OCI-LY3 (cell line): Measurements from ENCODE around the gene KRTAP9-8.

ENCODE experiments used
- EZH2phosphoT487 ChIP-seq: fragments of 200-600 bp; shearing (Covaris generic); IDR thresholded peaks from 2 replicates; pipeline ENCODE4 v1.6.1; 2018; ENCODE audit warnings: antibody characterized with exemption, mixed run types, low read depth
- TF ChIP-seq, protein P1 (sequence below): fragments of 200-600, 300-600 bp; sonication (generic); IDR thresholded peaks from 2 replicates; pipeline ENCODE4 v1.5.1; 2014; ENCODE audit warnings: antibody characterized with exemption, low read length, low read depth

DNA sequence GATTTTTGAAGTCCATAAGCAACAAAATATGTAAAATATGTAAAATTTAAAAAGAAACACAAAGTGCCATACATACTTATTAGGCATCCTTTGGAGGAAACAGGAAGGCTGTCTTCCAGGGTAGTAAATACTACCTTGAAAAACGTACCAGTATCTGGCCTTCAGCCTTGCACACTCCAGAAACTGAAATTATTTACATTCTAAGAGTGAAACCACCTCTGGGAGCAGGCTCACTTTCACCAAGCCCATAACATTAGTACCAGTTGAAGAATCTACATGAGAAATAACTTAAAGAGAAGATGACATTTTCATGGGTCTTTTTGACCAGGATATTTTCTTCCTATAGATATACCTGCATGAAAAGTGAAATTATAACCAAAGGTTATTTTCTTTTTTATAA is 41.7 kb upstream of the KRTAP9-8 start:
- TF ChIP-seq, protein P1, sequence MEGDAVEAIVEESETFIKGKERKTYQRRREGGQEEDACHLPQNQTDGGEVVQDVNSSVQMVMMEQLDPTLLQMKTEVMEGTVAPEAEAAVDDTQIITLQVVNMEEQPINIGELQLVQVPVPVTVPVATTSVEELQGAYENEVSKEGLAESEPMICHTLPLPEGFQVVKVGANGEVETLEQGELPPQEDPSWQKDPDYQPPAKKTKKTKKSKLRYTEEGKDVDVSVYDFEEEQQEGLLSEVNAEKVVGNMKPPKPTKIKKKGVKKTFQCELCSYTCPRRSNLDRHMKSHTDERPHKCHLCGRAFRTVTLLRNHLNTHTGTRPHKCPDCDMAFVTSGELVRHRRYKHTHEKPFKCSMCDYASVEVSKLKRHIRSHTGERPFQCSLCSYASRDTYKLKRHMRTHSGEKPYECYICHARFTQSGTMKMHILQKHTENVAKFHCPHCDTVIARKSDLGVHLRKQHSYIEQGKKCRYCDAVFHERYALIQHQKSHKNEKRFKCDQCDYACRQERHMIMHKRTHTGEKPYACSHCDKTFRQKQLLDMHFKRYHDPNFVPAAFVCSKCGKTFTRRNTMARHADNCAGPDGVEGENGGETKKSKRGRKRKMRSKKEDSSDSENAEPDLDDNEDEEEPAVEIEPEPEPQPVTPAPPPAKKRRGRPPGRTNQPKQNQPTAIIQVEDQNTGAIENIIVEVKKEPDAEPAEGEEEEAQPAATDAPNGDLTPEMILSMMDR: no peak
- no peak for TF ChIP-seq EZH2phosphoT487
